KG1 (cell line): Measurements from ENCODE around the gene RGS19.
"Not testable (repeated sequence)": the region's sequence is repeated elsewhere in the genome, so short reads cannot be mapped to it uniquely, and the experiment has no call there.

Experiments used
- DNase-seq: peaks from one replicate; lab custom pipeline; 2025; lab: John Stamatoyannopoulos, UW

RGS19 gene

GRCh38 chr20:64095455-64095854, 16.1 kb upstream of the RGS19 start:
- DNase-seq: no peak

GRCh38 chr20:64093013-64093503, 13.7 kb upstream of the RGS19 start:
- no peak for DNase-seq

GRCh38 chr20:64092258-64093012, 13.1 kb upstream of the RGS19 start:
- DNase-seq: no peak

GRCh38 chr20:64091770-64092169, 12.5 kb upstream of the RGS19 start:
- no peak for DNase-seq

DNA sequence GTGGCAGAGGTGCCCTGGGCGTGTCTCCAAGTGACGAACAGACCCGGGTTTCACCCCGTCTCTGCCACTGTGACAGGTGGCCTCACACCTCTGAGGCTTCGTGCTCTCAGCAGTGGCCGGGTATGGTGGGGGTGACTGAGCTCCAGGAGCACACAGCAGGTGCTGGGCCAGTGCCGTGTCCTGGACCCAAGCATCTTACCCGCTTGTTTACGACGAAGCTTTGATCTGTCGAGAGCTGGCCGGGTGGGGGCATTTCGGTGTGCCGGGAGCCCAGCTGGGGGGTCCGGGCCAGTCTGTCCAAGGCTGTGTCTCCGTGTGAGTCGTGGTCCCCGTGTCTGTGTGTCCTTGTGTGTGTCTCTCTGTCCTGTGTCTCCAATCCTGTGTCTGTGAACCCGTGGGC, 12.0 kb upstream of the RGS19 start:
- no peak for DNase-seq

GRCh38 chr20:64090165-64090564, 10.8 kb upstream of the RGS19 start:
- DNase-seq: no peak

GRCh38 chr20:64088586-64088985, 9.3 kb upstream of the RGS19 start:
- not testable (repeated sequence) for DNase-seq

GRCh38 chr20:64087226-64087825, 8.0 kb upstream of the RGS19 start:
- not testable (repeated sequence) for DNase-seq

- DNase-seq: no peak
Observed at GRCh38 chr20:64086801-64087200, 7.5 kb upstream of the RGS19 start.

DNA sequence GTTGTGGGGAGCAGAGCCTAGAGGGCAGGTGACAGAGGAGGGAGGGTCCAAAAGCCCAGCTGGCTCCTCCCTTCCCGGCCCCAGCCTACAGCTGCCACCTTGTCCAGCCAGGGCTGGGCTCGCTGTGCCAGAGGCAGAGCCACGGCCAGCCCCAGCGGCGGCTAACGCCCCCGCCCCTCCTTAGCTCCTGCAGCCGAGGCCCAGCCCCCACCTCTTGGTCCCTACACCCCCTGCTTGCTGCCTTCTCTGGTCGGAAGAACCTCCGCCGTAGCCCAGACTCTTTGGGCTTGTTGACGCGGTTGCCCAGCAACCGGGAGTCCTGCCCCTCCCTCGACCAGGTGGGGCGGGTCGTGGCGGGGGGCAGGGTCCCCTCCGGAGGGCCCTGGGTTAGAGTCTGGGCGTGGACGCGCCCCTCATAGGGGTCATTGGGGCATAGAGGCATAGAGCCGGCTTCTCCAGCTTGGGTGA, 5.4 kb upstream of the RGS19 start:
- DNase-seq: no peak

DNA sequence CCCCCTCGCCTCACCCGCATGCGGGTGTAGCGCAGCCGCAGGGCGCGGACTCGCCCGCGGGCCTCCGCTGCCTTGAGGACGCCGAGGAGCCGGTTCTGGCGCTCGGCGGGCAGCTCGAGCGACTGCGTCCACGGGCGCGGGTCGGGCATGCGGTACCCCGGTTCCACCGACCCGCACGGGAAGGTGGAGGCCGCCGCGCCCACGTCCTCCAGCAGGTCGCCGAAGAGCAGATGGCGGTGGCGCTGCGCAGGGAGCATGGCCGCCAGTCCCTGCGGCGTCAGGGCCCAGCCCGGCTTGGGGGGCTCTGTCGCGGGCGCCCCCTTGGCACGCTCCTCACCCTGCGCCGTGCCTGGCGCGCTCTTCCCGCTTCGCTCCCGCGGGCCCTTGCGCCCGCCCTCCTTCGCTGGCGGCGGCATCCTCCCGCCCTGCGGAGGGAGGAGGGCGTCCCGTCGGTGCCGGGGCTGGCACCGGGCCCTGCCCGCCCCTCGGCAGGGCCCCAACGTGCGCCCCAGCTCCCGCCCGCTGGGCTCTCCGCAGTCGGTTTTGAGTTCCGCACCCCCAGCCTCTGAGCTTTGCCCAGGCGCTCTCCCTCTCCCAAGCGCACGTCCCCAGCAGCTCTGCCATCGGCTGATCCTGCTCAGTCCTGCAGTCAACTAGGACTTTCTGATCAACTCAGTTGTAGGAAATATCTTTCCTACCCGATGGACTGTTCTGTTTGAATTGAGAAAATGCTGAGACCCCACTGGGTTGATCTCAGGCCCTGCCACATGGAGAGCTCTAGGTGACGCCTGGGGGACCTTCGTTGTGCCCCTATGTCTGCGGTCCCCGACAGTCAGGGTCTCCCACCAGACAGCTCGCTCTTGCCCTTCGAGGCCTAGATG, 4.7 kb upstream of the RGS19 start, which contains the start of gene LKAAEAR1:
LKAAEAR1 (minus strand) TSS at position 595 of the 881 bp plus-strand sequence; CDS start at position 416, 179 bp downstream.
- DNase-seq: no peak

DNA sequence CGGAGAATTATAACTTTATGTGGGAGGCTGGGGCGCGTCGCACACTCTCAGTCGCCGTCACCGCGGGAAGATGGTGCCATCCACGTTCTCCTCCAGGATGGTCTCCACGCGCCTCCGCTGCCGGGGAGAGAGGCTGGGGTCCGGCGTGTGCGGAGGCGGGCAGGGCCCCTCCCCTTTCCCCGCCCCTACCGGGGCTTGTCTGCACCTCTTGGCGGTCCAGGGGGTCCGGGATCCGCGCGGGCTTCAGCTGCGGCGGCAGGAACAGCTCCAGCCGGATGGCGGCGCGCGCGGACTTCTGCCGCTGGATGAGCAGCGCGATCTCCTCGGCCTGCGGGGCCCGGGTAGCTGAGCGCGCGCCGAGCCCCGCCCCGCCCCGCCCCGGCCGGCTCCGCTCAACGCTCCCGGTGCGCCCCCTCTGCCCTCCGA, 4.1 kb upstream of the RGS19 start:
- DNase-seq: peak; percentile 71

- no peak for DNase-seq
Observed at GRCh38 chr20:64082820-64083377, 3.6 kb upstream of the RGS19 start.

GRCh38 chr20:64082126-64082731, 2.9 kb upstream of the RGS19 start:
- DNase-seq: no peak

DNA sequence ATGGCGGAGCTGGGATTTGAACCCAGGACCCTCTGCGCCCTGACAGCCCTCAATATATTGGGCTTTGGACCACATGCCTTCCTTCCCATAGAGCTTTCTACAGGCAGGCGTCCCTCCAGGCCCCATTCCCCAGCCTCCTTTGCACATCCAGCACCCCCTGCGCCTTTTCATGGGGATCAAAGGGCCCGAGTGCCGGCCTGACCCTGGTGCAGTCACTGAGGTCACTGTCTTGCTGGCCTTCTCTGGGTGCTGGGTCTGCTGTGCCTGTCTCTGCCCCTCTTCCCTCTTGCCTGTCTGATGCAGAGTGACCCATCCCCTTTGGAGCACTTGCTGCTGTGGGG, 2.3 kb upstream of the RGS19 start:
- DNase-seq: no peak

- no peak for DNase-seq
Observed at GRCh38 chr20:64080813-64081623, 1.7 kb upstream of the RGS19 start.

GRCh38 chr20:64080013-64080812, 895 bp upstream of the RGS19 start, which contains the start of gene OPRL1:
Gene OPRL1 (plus strand): TSS chr20:64080082. CDS start chr20:64092721, 12,639 bp downstream.
- no peak for DNase-seq

- DNase-seq: no peak
Observed at GRCh38 chr20:64078934-64079272, 415 bp downstream of the RGS19 start.

GRCh38 chr20:64077876-64078551, 1.3 kb downstream of the RGS19 start:
- DNase-seq: peak; percentile 67
